GM12872 (cell line): ENCODE data around the gene ZNF74.

Experiments
- CTCF ChIP-seq: IDR thresholded peaks from 3 replicates; pipeline ENCODE4 v1.5.1; 2011; ENCODE audit warnings: low read depth, mild to moderate bottlenecking, low read length, moderate library complexity; ENCODE audit not compliant: insufficient read depth

ZNF74 gene

GRCh38 chr22:20393705-20394476 lies at the start of gene ZNF74:
ZNF74 (plus strand) TSS chr22:20394151; CDS start chr22:20394629, 478 bp downstream.
- no peak for TF ChIP-seq CTCF

GRCh38 chr22:20354238-20354975 lies 39.5 kb upstream of the ZNF74 start:
- no peak for TF ChIP-seq CTCF

GRCh38 chr22:20378110-20378509 lies 15.8 kb upstream of the ZNF74 start:
- no peak for TF ChIP-seq CTCF

- TF ChIP-seq CTCF = no peak
Observed at GRCh38 chr22:20380486-20380885, 13.5 kb upstream of the ZNF74 start.

GRCh38 chr22:20383538-20383937 lies 10.4 kb upstream of the ZNF74 start:
- TF ChIP-seq CTCF = no peak

- no peak for TF ChIP-seq CTCF
Observed at GRCh38 chr22:20384171-20384570, 9.8 kb upstream of the ZNF74 start.

- TF ChIP-seq CTCF = no peak
Observed at GRCh38 chr22:20384865-20385264, 9.1 kb upstream of the ZNF74 start.
